LNCAP (cell line): ENCODE results near the gene NPR3.

Experiments
- TF ChIP-seq, protein P1 (sequence below): fragments of 450-650 bp; IDR thresholded peaks from 2 replicates; pipeline ENCODE4 v1.5.1; 2017; ENCODE audit warnings: mild to moderate bottlenecking

The NPR3 gene

GRCh38 chr5:32724526-32724925, 13.4 kb downstream of the NPR3 start:
- TF ChIP-seq, protein P1, sequence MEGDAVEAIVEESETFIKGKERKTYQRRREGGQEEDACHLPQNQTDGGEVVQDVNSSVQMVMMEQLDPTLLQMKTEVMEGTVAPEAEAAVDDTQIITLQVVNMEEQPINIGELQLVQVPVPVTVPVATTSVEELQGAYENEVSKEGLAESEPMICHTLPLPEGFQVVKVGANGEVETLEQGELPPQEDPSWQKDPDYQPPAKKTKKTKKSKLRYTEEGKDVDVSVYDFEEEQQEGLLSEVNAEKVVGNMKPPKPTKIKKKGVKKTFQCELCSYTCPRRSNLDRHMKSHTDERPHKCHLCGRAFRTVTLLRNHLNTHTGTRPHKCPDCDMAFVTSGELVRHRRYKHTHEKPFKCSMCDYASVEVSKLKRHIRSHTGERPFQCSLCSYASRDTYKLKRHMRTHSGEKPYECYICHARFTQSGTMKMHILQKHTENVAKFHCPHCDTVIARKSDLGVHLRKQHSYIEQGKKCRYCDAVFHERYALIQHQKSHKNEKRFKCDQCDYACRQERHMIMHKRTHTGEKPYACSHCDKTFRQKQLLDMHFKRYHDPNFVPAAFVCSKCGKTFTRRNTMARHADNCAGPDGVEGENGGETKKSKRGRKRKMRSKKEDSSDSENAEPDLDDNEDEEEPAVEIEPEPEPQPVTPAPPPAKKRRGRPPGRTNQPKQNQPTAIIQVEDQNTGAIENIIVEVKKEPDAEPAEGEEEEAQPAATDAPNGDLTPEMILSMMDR: no peak

- TF ChIP-seq, protein P1: no peak
These were observed 15.0 kb downstream of the NPR3 start for GRCh38 chr5:32726086-32726557.

GRCh38 chr5:32729651-32730050, 18.5 kb downstream of the NPR3 start:
- TF ChIP-seq, protein P1: no peak

- TF ChIP-seq, protein P1: no peak
These were observed 22.6 kb downstream of the NPR3 start for GRCh38 chr5:32733590-32734340.

- TF ChIP-seq, protein P1: no peak
These were observed 23.8 kb downstream of the NPR3 start for GRCh38 chr5:32734827-32735378.

GRCh38 chr5:32735512-32735911, 24.4 kb downstream of the NPR3 start:
- TF ChIP-seq, protein P1: no peak

GRCh38 chr5:32736842-32737241, 25.7 kb downstream of the NPR3 start:
- TF ChIP-seq, protein P1: no peak
